ENCODE data around the gene PTGER1.
A peak's percentile ranks its signal among the peaks of the same experiment; 100 is the strongest.

The PTGER1 gene

GRCh38 chr19:14478113-14478545, 3.0 kb upstream of the PTGER1 start:
- H2AK5ac ChIP-seq (ENCODE audit: low read length, severe bottlenecking): no peak overlapping the region
- H3K14ac ChIP-seq (ENCODE audit: low read length in 2 of 2): no peak overlapping the region
- no peak overlapping the region for H3K4me2 ChIP-seq (ENCODE audit: low read length, poor library complexity, severe bottlenecking)
- no peak overlapping the region for H4K8ac ChIP-seq (ENCODE audit: low read length)
- WGBS: 90% methylated on average over 24 of the region's 24 CpGs
- no peak overlapping the region for H2BK15ac ChIP-seq (ENCODE audit: low read depth, poor library complexity, severe bottlenecking)
- H3K4me3 ChIP-seq (ENCODE audit: insufficient read depth in 1 of 2, low read depth in 1 of 2, low read length in 2 of 2): no peak overlapping the region
- no peak overlapping the region for H2BK12ac ChIP-seq (ENCODE audit: low read length in 2 of 2)
- no peak overlapping the region for H2BK5ac ChIP-seq (ENCODE audit: low read depth, low read length, poor library complexity, severe bottlenecking)
- peaks cover 0 to 10% of the 10 kb centered on the region in 2 experiments for H3K27me3 ChIP-seq (ENCODE audit: control insufficient read depth in 1 of 2, insufficient read depth in 1 of 2, low read length in 2 of 2)
- no peak overlapping the region for H3K4ac ChIP-seq (ENCODE audit: low read depth in 1 of 2, low read length in 2 of 2)
- H2BK120ac ChIP-seq (ENCODE audit: low read depth, low read length): no peak overlapping the region
- H3K9ac ChIP-seq (ENCODE audit: low read length): no peak overlapping the region
- H3K79me1 ChIP-seq (replicated peaks; ENCODE audit: low read length, poor library complexity, severe bottlenecking): peaks cover 29% of the 10 kb centered on the region
- H3K36me3 ChIP-seq (ENCODE audit: control insufficient read depth in 1 of 2, insufficient read depth in 2 of 2, low read depth in 1 of 2, low read length in 2 of 2): peaks cover 42 to 82% of the 10 kb centered on the region in 2 experiments
- H2AFZ ChIP-seq (ENCODE audit: low read depth, low read length): no peak overlapping the region
- H3K18ac ChIP-seq (ENCODE audit: low read depth in 1 of 2, low read length in 2 of 2): no peak overlapping the region
- no peaks in the 10 kb centered on the region for H3K9me3 ChIP-seq (ENCODE audit: control insufficient read depth, low read length)
- H3K27ac ChIP-seq (ENCODE audit: low read length, poor library complexity, severe bottlenecking): no peak overlapping the region
- H3K23ac ChIP-seq (ENCODE audit: low read length in 2 of 2): no peak overlapping the region
- no peak overlapping the region for H4K91ac ChIP-seq (ENCODE audit: low read length)
- DNase-seq: no peak
- H3K4me1 ChIP-seq (ENCODE audit: control insufficient read depth, insufficient read depth, low read depth, low read length): peaks cover 54% of the 10 kb centered on the region

GRCh38 chr19:14477418-14478112, 2.4 kb upstream of the PTGER1 start:
- H3K4ac ChIP-seq (ENCODE audit: low read depth in 1 of 2, low read length in 2 of 2): no peak overlapping the region
- no peak overlapping the region for H2BK15ac ChIP-seq (ENCODE audit: low read depth, poor library complexity, severe bottlenecking)
- H2BK120ac ChIP-seq (ENCODE audit: low read depth, low read length): no peak overlapping the region
- no peak overlapping the region for H3K4me3 ChIP-seq (ENCODE audit: insufficient read depth in 1 of 2, low read depth in 1 of 2, low read length in 2 of 2)
- H3K4me1 ChIP-seq (ENCODE audit: control insufficient read depth, insufficient read depth, low read depth, low read length): peaks cover 56% of the 10 kb centered on the region
- no peak for DNase-seq
- peaks cover 42 to 78% of the 10 kb centered on the region in 2 experiments for H3K36me3 ChIP-seq (ENCODE audit: control insufficient read depth in 1 of 2, insufficient read depth in 2 of 2, low read depth in 1 of 2, low read length in 2 of 2)
- no peak overlapping the region for H3K23ac ChIP-seq (ENCODE audit: low read length in 2 of 2)
- no peak overlapping the region for H3K18ac ChIP-seq (ENCODE audit: low read depth in 1 of 2, low read length in 2 of 2)
- no peak overlapping the region for H3K4me2 ChIP-seq (ENCODE audit: low read length, poor library complexity, severe bottlenecking)
- H4K91ac ChIP-seq (ENCODE audit: low read length): no peak overlapping the region
- no peak overlapping the region for H4K8ac ChIP-seq (ENCODE audit: low read length)
- H3K14ac ChIP-seq (ENCODE audit: low read length in 2 of 2): no peak overlapping the region
- peaks cover 0 to 15% of the 10 kb centered on the region in 2 experiments for H3K27me3 ChIP-seq (ENCODE audit: control insufficient read depth in 1 of 2, insufficient read depth in 1 of 2, low read length in 2 of 2)
- no peak overlapping the region for H2BK5ac ChIP-seq (ENCODE audit: low read depth, low read length, poor library complexity, severe bottlenecking)
- no peak overlapping the region for H3K9ac ChIP-seq (ENCODE audit: low read length)
- H3K9me3 ChIP-seq (ENCODE audit: control insufficient read depth, low read length): no peaks in the 10 kb centered on the region
- peak overlapping the region; percentile 5 for H3K27ac ChIP-seq (ENCODE audit: low read length, poor library complexity, severe bottlenecking)
- H2BK12ac ChIP-seq (ENCODE audit: low read length in 2 of 2): no peak overlapping the region
- 88% methylated on average over 8 of the region's 10 CpGs for WGBS
- H2AK5ac ChIP-seq (ENCODE audit: low read length, severe bottlenecking): no peak overlapping the region
- peaks cover 27% of the 10 kb centered on the region for H3K79me1 ChIP-seq (replicated peaks; ENCODE audit: low read length, poor library complexity, severe bottlenecking)
- no peak overlapping the region for H2AFZ ChIP-seq (ENCODE audit: low read depth, low read length)

- Histone ChIP-seq H3K36me3 (ENCODE audit: control insufficient read depth in 1 of 2, insufficient read depth in 2 of 2, low read depth in 1 of 2, low read length in 2 of 2) (peaks cover 35 to 72% of the 10 kb centered on the region in 2 experiments), H3K4me2 (ENCODE audit: low read length, poor library complexity, severe bottlenecking) (no peak overlapping the region), H3K27ac (ENCODE audit: low read length, poor library complexity, severe bottlenecking) (no peak overlapping the region), H3K4me1 (ENCODE audit: control insufficient read depth, insufficient read depth, low read depth, low read length) (peaks cover 63% of the 10 kb centered on the region), H3K18ac (ENCODE audit: low read depth in 1 of 2, low read length in 2 of 2) (peak overlapping the region in 1 of 2 experiments; percentile 18), H2BK120ac (ENCODE audit: low read depth, low read length) (no peak overlapping the region), H2BK12ac (ENCODE audit: low read length in 2 of 2) (no peak overlapping the region), H2BK15ac (ENCODE audit: low read depth, poor library complexity, severe bottlenecking) (no peak overlapping the region), H3K4ac (ENCODE audit: low read depth in 1 of 2, low read length in 2 of 2) (no peak overlapping the region), H4K8ac (ENCODE audit: low read length) (no peak overlapping the region), H3K9me3 (ENCODE audit: control insufficient read depth, low read length) (no peaks in the 10 kb centered on the region), H2BK5ac (ENCODE audit: low read depth, low read length, poor library complexity, severe bottlenecking) (no peak overlapping the region), H2AFZ (ENCODE audit: low read depth, low read length) (no peak overlapping the region), H3K14ac (ENCODE audit: low read length in 2 of 2) (no peak overlapping the region), H4K91ac (ENCODE audit: low read length) (no peak overlapping the region), H3K4me3 (ENCODE audit: insufficient read depth in 1 of 2, low read depth in 1 of 2, low read length in 2 of 2) (no peak overlapping the region), H3K79me1 (replicated peaks; ENCODE audit: low read length, poor library complexity, severe bottlenecking) (peaks cover 20% of the 10 kb centered on the region), H2AK5ac (ENCODE audit: low read length, severe bottlenecking) (no peak overlapping the region), H3K9ac (ENCODE audit: low read length) (no peak overlapping the region), H3K27me3 (ENCODE audit: control insufficient read depth in 1 of 2, insufficient read depth in 1 of 2, low read length in 2 of 2) (peaks cover 0 to 17% of the 10 kb centered on the region in 2 experiments), H3K23ac (ENCODE audit: low read length in 2 of 2) (no peak overlapping the region)
- DNase-seq: peak; percentile 68
- 75% methylated on average over 26 of the region's 26 CpGs for WGBS
Observed at GRCh38 chr19:14476673-14477401, 1.7 kb upstream of the PTGER1 start.

- H3K9me3 ChIP-seq (ENCODE audit: control insufficient read depth, low read length): no peaks in the 10 kb centered on the region
- peak overlapping the region in 1 of 2 experiments; percentile 9 for H3K4ac ChIP-seq (ENCODE audit: low read depth in 1 of 2, low read length in 2 of 2)
- no peak overlapping the region for H2BK15ac ChIP-seq (ENCODE audit: low read depth, poor library complexity, severe bottlenecking)
- no peak overlapping the region for H2AFZ ChIP-seq (ENCODE audit: low read depth, low read length)
- H2BK120ac ChIP-seq (ENCODE audit: low read depth, low read length): no peak overlapping the region
- no peak overlapping the region for H4K8ac ChIP-seq (ENCODE audit: low read length)
- no peak overlapping the region for H4K91ac ChIP-seq (ENCODE audit: low read length)
- no peak overlapping the region for H2BK5ac ChIP-seq (ENCODE audit: low read depth, low read length, poor library complexity, severe bottlenecking)
- H3K14ac ChIP-seq (ENCODE audit: low read length in 2 of 2): peak overlapping the region in 1 of 2 experiments; percentile 62
- peaks cover 64% of the 10 kb centered on the region for H3K4me1 ChIP-seq (ENCODE audit: control insufficient read depth, insufficient read depth, low read depth, low read length)
- H3K36me3 ChIP-seq (ENCODE audit: control insufficient read depth in 1 of 2, insufficient read depth in 2 of 2, low read depth in 1 of 2, low read length in 2 of 2): peaks cover 32 to 75% of the 10 kb centered on the region in 2 experiments
- no peak overlapping the region for H3K27ac ChIP-seq (ENCODE audit: low read length, poor library complexity, severe bottlenecking)
- no peak overlapping the region for H3K4me2 ChIP-seq (ENCODE audit: low read length, poor library complexity, severe bottlenecking)
- no peak overlapping the region for H3K9ac ChIP-seq (ENCODE audit: low read length)
- H2BK12ac ChIP-seq (ENCODE audit: low read length in 2 of 2): peak overlapping the region in 1 of 2 experiments; percentile 61
- peak overlapping the region in 1 of 2 experiments; percentile 18 for H3K18ac ChIP-seq (ENCODE audit: low read depth in 1 of 2, low read length in 2 of 2)
- peaks cover 20% of the 10 kb centered on the region for H3K79me1 ChIP-seq (replicated peaks; ENCODE audit: low read length, poor library complexity, severe bottlenecking)
- WGBS: 94% methylated on average over 7 of the region's 7 CpGs
- no peak for DNase-seq
- no peak overlapping the region for H2AK5ac ChIP-seq (ENCODE audit: low read length, severe bottlenecking)
- H3K4me3 ChIP-seq (ENCODE audit: insufficient read depth in 1 of 2, low read depth in 1 of 2, low read length in 2 of 2): peak overlapping the region in 1 of 2 experiments; percentile 27
- H3K27me3 ChIP-seq (ENCODE audit: control insufficient read depth in 1 of 2, insufficient read depth in 1 of 2, low read length in 2 of 2): peaks cover 0 to 17% of the 10 kb centered on the region in 2 experiments
- no peak overlapping the region for H3K23ac ChIP-seq (ENCODE audit: low read length in 2 of 2)
Observed at GRCh38 chr19:14476327-14476672, 1.1 kb upstream of the PTGER1 start.

Data from mesenchymal stem cell (in vitro differentiated cells and primary cell).